ENCODE results near the gene MYH10. TPM values are rescaled to one million over a fixed set of nuclear protein-coding genes. Genes with fewer than 3 reads are reported as not detected.

Gene MYH10
- total RNA-seq, 1 donor, result 0.52 TPM

DNA sequence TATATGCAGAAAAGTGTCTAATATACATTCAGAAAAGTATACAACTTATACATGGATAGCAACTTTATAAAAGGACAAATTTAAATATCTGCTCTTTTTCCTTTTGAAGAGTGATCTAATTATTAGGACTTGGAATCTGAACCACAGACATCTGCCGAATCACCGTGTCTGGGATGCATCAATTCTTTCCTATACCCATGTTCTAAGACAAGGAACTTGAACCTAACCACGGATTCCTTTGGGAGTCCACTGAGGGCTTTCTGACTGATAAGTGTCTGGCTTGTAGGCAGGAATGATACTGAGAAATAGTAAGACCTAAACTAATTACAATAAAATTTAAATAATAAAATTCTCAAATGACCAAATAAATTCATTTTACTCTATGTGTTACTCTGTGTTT is 140.7 kb downstream of the MYH10 start:
- Histone ChIP-seq H3K9me3 (ENCODE audit: low read depth, low read length) (peaks cover 1% of the 10 kb centered on the region), H3K4me3 (ENCODE audit: low read length) (no peak overlapping the region), H3K4me1 (ENCODE audit: insufficient read depth, low read length) (no peaks in the 10 kb centered on the region), H3K27me3 (ENCODE audit: insufficient read depth, low read length) (no peaks in the 10 kb centered on the region)

DNA sequence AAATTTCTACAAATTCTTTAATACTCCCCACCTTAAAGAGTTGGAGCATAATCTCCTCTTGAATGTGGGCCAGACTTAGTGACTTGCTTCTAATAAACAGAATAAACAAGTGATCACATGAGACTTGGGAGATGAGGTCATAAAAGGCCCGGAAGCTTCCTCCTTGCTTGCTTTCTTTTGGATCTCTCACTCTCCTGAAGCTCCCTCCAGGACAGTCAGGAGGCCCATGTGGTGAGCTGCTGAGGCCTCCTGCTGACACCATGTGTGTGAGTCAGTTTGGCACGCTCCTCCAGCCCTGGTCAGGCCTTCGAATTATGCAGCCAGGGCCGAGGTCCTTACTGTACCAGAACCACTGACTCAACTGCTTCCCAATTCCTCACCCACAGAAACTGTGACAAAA is 141.6 kb downstream of the MYH10 start:
- Histone ChIP-seq H3K27me3 (ENCODE audit: insufficient read depth, low read length) (no peaks in the 10 kb centered on the region), H3K4me1 (ENCODE audit: insufficient read depth, low read length) (no peaks in the 10 kb centered on the region), H3K9me3 (ENCODE audit: low read depth, low read length) (peaks cover 11% of the 10 kb centered on the region), H3K4me3 (ENCODE audit: low read length) (no peak overlapping the region)

DNA sequence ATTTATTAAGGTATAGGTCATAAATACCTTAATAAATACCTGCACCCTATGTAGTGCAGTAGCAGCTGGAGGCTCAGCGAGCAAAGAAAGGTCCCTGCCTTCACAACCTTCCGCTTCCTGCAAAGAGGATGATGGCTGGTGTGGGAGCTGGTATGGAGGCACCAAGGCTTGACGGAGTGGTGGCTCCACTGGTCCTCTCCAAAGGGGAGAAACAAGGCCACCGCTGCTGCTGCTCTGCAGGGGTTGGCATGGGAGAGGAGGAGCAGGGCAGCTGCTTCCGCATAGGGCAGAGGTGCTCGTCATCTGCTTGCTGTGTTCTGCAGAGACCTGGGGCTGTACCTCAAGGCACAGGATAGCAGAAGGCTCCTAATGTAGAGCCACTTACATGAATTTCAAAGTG is 142.0 kb downstream of the MYH10 start:
- Histone ChIP-seq H3K4me3 (ENCODE audit: low read length) (no peak overlapping the region), H3K9me3 (ENCODE audit: low read depth, low read length) (peaks cover 15% of the 10 kb centered on the region), H3K27me3 (ENCODE audit: insufficient read depth, low read length) (no peaks in the 10 kb centered on the region), H3K4me1 (ENCODE audit: insufficient read depth, low read length) (no peaks in the 10 kb centered on the region)

DNA sequence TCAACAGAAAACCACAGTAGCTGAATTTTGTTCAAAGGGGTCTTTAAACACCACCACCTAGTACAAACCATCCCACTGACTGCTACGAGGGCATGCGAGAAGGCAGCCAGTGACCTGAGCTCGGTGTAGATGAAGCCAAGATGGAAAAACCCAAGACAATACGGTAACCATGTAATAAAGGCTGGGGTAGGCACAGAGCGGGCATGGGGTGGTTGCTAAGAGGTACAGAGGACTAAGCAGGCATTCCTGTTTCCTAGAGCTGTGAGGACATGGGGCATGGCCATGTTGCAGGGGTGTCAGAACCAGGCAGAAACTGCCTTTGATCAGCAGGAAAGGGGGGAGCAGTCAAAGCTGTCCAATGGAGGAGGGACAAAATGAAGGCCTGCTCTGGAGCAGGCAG is 142.8 kb downstream of the MYH10 start:
- Histone ChIP-seq H3K27me3 (ENCODE audit: insufficient read depth, low read length) (no peaks in the 10 kb centered on the region), H3K4me1 (ENCODE audit: insufficient read depth, low read length) (no peaks in the 10 kb centered on the region), H3K4me3 (ENCODE audit: low read length) (no peak overlapping the region), H3K9me3 (ENCODE audit: low read depth, low read length) (peaks cover 17% of the 10 kb centered on the region)

DNA sequence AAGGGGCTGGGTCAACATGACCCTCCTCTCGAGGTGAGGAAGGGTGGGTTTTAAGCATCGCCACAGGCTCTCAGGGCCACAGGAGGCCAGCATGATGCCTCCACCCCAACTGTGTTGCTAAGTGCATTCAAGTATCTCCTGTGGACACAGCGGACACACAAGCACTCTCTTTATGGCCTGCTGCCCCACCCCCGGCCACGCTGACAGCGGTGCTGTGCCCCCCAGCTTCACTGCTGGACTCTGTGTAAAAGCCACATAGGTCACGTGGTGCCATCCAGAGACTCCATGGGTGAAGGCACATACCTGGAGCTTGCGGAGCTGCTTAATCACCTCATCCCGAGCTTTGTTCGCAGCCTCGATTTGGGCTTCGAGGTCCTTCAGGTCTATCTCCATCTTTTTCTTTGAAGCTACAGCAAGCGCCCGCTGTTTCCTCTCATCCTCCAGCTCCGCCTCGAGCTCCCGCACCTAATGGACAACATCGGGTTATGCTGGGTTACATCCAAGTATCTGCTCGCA is 143.3 kb downstream of the MYH10 start:
- Histone ChIP-seq H3K9me3 (ENCODE audit: low read depth, low read length) (peaks cover 17% of the 10 kb centered on the region), H3K4me3 (ENCODE audit: low read length) (no peak overlapping the region), H3K27me3 (ENCODE audit: insufficient read depth, low read length) (no peaks in the 10 kb centered on the region), H3K4me1 (ENCODE audit: insufficient read depth, low read length) (no peaks in the 10 kb centered on the region)

DNA sequence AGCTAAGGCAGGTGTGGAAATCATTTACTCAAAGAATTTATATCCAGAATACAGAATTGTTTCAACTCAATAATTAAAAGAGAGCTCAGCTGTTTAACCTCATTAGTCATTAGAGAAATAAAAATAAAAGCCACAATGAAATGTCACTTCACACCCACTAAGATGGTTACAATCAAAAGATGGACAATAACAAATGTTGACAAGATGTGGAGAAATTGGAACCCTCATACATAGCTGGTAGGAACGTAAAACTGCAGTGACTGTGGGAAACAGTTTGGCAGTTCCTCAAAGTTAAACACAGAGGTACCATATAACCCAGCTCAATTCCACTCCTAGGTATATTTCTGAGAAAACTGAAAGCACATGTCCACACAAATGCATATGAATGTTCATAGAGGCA is 145.0 kb downstream of the MYH10 start:
- no peak overlapping the region for H3K4me3 ChIP-seq (ENCODE audit: low read length)
- peaks cover 17% of the 10 kb centered on the region for H3K9me3 ChIP-seq (ENCODE audit: low read depth, low read length)
- H3K27me3 ChIP-seq (ENCODE audit: insufficient read depth, low read length), result no peaks in the 10 kb centered on the region
- no peaks in the 10 kb centered on the region for H3K4me1 ChIP-seq (ENCODE audit: insufficient read depth, low read length)

DNA sequence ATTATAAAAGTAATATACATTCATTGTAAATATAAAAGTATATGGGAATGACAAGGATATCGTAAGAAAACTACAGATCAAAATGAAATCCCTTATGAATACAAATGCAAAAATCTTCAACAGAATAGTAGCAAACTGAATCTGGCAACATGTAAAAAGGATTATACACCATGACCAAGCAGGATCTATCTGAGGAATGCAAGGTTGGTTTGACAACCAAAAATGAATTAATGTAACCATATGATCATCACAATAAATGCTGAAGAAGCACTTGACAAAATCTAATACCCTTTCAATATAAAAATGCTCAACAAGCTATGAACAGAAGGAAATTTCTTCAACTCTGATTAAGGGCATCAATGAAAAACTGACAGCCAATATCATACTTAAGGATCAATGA is 146.1 kb downstream of the MYH10 start:
- Histone ChIP-seq H3K27me3 (ENCODE audit: insufficient read depth, low read length) (no peaks in the 10 kb centered on the region), H3K9me3 (ENCODE audit: low read depth, low read length) (peaks cover 17% of the 10 kb centered on the region), H3K4me3 (ENCODE audit: low read length) (no peak overlapping the region), H3K4me1 (ENCODE audit: insufficient read depth, low read length) (no peaks in the 10 kb centered on the region)

DNA sequence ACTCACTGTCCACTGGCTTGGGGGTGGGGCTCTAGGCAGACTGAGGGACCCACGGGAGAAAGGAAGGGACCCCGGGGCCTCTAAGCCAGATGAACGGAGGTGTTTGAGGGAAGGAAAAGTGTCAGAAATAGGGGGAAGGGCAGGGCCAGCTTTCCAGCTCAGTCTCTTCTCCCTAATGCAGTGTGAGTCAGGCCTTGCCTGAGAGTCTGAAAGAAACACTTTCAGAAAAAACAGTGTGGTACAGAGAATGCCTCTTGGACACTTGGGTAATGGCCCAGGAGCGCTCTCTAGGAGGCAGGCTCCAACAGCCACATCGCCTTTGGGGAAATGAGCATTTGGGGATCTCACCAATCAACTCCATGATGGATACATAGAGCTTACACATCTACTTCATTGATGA is 148.0 kb downstream of the MYH10 start:
- H3K4me1 ChIP-seq (ENCODE audit: insufficient read depth, low read length), result no peaks in the 10 kb centered on the region
- H3K9me3 ChIP-seq (ENCODE audit: low read depth, low read length), result peaks cover 17% of the 10 kb centered on the region
- no peak overlapping the region for H3K4me3 ChIP-seq (ENCODE audit: low read length)
- H3K27me3 ChIP-seq (ENCODE audit: insufficient read depth, low read length), result no peaks in the 10 kb centered on the region

DNA sequence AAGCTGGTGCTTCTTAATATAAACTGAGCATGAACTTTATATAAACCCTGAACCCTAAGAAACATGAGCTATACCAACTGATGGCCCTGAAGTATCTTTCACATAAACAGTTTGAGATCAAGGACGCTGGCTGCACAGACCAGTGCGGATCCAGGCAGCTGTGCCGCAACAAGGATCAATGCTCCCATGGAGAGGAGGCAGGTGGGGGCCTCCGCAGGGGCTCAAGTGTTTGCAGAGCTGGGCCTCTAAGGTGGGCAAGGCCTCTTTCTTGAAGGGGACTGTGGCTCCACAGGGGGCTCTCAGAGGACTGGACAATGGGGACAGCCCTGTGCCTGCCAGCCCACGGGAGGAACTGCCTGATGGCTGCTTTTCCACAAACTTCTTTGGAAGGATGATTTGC is 148.8 kb downstream of the MYH10 start:
- peaks cover 17% of the 10 kb centered on the region for H3K9me3 ChIP-seq (ENCODE audit: low read depth, low read length)
- no peaks in the 10 kb centered on the region for H3K4me1 ChIP-seq (ENCODE audit: insufficient read depth, low read length)

DNA sequence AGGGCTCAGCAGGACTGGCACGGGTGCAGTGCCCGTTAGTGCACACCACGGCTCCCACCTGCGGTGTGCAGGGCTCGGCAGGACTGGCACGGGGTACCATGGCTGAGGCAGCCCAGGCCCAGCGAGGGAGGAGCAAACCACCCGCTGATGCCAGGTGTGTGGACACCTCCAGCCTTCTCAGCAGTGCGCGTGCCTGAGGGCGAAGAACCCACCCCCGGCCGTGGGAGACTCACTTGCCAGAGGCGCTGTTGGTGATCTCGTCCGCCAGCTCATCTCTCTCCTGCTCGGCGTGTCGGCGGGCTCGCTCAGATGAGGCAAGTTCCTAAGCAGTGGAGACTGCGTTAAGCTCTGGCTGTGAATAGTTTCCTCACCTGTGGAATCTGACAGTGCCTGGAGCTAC is 149.4 kb downstream of the MYH10 start:
- H3K4me3 ChIP-seq (ENCODE audit: low read length), result no peak overlapping the region
- peaks cover 17% of the 10 kb centered on the region for H3K9me3 ChIP-seq (ENCODE audit: low read depth, low read length)
- H3K4me1 ChIP-seq (ENCODE audit: insufficient read depth, low read length), result no peaks in the 10 kb centered on the region
- H3K27me3 ChIP-seq (ENCODE audit: insufficient read depth, low read length), result no peaks in the 10 kb centered on the region

More for the DNA sequence above, 148.8 kb downstream of the MYH10 start:
- Histone ChIP-seq H3K27me3 (ENCODE audit: insufficient read depth, low read length) (no peaks in the 10 kb centered on the region), H3K4me3 (ENCODE audit: low read length) (no peak overlapping the region)

DNA sequence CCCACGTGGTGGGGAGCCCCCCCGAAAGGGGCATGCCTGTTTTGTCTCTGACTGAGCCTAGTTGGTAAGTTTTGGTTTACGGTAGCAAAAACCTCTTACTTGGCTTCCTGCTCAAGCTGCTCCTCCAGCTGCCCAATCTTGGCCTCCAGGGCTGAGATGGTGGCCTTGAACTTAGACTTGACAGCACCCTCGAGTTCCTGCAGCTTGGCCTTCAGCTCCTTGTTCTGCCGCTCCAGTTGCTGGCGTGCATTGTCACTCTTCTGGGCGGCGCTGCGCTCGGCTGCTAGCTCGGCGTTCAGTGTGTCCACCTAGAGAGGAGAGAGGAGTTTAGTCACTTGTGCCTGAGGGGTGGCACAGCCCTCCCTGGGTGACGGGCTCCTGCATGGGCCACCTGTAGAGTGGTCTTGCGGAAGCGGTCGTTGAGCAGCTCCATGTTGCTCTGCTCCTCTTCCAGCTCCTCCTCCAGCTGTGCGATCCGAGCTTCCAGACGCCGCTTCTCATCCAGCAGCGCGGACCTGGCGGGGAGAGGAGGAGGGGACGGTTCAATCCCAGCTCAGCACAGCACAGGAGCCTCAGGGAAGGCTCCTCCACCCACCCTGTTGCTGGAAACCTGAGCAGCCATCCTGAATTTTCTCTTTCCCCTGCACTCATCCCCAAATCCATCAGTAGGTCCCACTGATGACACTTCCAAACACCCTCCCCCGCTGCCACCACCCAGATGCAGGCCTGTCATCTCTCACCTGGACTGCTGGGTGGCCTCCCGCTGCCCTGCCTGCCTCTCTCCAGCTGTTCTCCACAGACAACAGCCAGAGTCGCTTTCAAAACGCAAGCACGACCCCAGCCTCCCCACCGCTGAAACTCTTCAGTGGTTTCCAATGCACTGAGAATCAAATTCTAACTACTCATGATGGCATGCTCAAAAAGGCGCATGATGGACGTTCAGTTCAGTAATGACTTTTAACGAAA is 150.2 kb downstream of the MYH10 start:
- no peaks in the 10 kb centered on the region for H3K4me1 ChIP-seq (ENCODE audit: insufficient read depth, low read length)
- peaks cover 17% of the 10 kb centered on the region for H3K9me3 ChIP-seq (ENCODE audit: low read depth, low read length)
- H3K4me3 ChIP-seq (ENCODE audit: low read length), result no peak overlapping the region
- H3K27me3 ChIP-seq (ENCODE audit: insufficient read depth, low read length), result no peaks in the 10 kb centered on the region

DNA sequence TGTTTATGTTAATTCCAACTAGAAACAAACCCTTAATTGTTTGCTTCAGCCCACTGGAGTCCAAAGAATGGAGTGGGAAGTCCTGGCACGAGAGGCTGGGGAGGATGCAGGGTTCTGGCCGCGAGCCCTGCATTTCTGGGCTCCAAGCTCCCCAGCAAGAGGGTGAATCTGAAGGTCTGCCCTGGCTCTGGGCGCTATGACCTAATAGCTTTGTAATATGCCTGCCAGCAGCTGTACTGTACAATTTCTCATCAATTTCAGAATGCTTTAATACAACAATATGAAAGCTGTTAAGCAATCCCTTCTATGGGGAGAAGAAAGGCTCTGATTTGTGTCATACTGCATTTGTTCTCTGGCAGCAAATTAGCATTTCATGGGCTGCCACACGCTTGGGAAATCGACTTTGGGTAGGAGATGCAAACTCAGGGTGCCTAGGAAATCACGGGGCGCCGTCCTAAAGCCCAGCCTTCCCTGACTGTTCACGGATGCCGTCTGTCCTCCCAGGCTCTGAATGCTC is 151.0 kb downstream of the MYH10 start:
- Histone ChIP-seq H3K4me1 (ENCODE audit: insufficient read depth, low read length) (no peaks in the 10 kb centered on the region), H3K9me3 (ENCODE audit: low read depth, low read length) (peaks cover 12% of the 10 kb centered on the region), H3K4me3 (ENCODE audit: low read length) (no peak overlapping the region), H3K27me3 (ENCODE audit: insufficient read depth, low read length) (no peaks in the 10 kb centered on the region)

DNA sequence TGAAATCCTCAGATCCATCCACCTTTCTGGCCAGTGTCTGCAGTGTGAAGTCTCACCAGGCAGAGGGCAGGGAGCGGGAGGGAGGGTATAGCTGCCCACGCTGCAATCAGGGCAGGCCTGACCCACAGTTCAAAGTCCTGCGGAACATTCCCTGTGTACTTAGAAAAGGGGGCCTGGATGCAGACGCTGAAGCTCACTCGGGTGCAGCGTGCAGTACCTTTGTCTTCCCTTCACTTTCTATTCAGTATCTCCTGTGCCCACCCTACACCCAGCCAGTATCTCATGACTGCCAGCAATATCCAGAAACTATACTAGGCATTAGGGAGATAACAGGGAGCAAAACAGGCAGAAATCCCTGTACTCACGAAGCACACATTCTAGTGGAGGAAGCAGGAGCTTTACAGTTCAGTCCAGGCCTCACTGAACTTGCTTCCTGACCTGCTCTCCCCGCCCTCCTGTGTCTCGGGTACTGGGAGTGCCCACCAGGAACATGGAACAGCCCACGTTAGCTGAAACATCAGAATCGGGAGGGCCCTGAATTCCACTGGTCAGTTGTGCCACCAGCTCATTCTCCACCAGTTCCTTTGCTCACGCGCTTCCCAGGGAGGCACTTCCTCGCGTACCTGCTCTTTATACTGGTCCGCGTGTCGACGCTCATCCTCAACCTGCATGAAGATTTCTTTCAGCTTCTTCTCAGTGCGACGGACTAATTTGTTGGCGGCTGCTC is 152.6 kb downstream of the MYH10 start:
- Histone ChIP-seq H3K4me1 (ENCODE audit: insufficient read depth, low read length) (no peaks in the 10 kb centered on the region), H3K9me3 (ENCODE audit: low read depth, low read length) (no peaks in the 10 kb centered on the region), H3K27me3 (ENCODE audit: insufficient read depth, low read length) (no peaks in the 10 kb centered on the region), H3K4me3 (ENCODE audit: low read length) (no peak overlapping the region)

DNA sequence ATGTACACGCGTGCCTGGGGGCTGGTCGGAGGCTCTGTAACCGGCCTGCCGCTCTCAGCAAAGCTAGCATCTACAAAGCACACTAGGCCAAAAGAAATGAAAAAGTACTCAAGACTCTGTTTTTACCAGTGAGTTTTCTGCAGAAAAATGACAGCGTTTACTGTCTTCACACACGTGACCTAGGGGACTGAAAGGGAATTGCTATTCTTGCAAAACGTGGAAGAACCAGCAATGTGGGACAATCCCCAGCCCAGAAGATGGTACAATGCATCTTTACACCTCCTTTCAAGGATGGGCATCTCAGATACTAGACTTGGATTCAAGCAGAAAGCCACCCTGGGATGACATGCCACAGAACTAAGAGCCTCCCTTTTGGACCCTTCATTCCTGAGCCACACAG is 153.4 kb downstream of the MYH10 start:
- Histone ChIP-seq H3K27me3 (ENCODE audit: insufficient read depth, low read length) (no peaks in the 10 kb centered on the region), H3K9me3 (ENCODE audit: low read depth, low read length) (no peaks in the 10 kb centered on the region), H3K4me1 (ENCODE audit: insufficient read depth, low read length) (no peaks in the 10 kb centered on the region), H3K4me3 (ENCODE audit: low read length) (no peak overlapping the region)

DNA sequence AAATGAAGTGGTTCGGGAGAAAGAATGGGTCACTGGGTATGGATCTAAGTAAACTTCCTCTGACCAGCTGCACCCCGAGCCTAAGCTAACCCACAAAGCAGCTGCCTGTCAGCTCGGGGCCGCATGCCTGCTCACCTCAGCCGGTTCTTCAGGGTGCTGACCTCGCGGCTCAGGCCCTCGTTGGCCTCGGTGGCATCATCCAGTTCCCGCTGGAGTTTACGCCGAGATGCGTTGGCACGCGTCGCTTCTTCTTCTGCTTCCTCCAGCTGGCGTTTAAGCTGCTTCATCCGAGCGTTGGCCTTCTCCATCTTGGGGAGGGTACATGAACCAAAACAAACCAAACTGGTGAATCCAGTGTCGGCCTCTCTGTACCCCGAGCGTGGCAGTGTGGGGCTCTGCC is 153.8 kb downstream of the MYH10 start:
- Histone ChIP-seq H3K27me3 (ENCODE audit: insufficient read depth, low read length) (no peaks in the 10 kb centered on the region), H3K9me3 (ENCODE audit: low read depth, low read length) (no peaks in the 10 kb centered on the region), H3K4me3 (ENCODE audit: low read length) (no peak overlapping the region), H3K4me1 (ENCODE audit: insufficient read depth, low read length) (no peaks in the 10 kb centered on the region)

Data from mononuclear cell (primary cell).